Endothelial cell of umbilical vein (primary cell): ENCODE measurements around the gene LRR1. TPM values are rescaled to one million over a fixed set of nuclear protein-coding genes. Genes with fewer than 3 reads are reported as not detected.

ENCODE experiments used
- BruUV-seq: library from RNA; stranded (reverse); fragments of 400-500 nt; replicated peaks from 2 replicates; lab custom pipeline; 2021; lab: Mats Ljungman, UMichigan
- CTCF ChIA-PET: fragments of 300-600, 350-600 bp; sonication (Branson Sonifier 250); formaldehyde crosslinking; loops from one replicate; lab custom pipeline; 2021; ENCODE audit warnings: antibody characterized with exemption, inconsistent platforms; lab: Charles Lee
- POLR2A ChIA-PET: fragments of 300-600, 350-600 bp; sonication (Branson Sonifier 250); formaldehyde crosslinking; loops from one replicate; lab custom pipeline; 2021; ENCODE audit warnings: antibody characterized with exemption, inconsistent platforms; lab: Charles Lee
- DNase-seq: peaks from one replicate; pipeline ENCODE4 v3.0.0-alpha.2; 2011; ENCODE audit warnings: low read depth, low spot score
- FAIRE-seq: peaks from 2 replicates; lab custom pipeline; 2011; peaks lifted over from hg19 to GRCh38; lab: Jason Lieb, UNC
- H2AFZ ChIP-seq: 2 replicates; pipeline ENCODE4 v1.6.0; 2012; ENCODE audit warnings: low read depth, low read length, control low read depth, inconsistent platforms
- H3K27ac ChIP-seq: 2 replicates; pipeline ENCODE4 v1.5.1; 2011; ENCODE audit warnings: low read depth, mild to moderate bottlenecking, control low read depth, low read length, moderate library complexity; ENCODE audit not compliant: insufficient read depth
- H3K27me3 ChIP-seq, 2 experiments: 2 replicates each; pipeline versions ENCODE4 v1.6.0 to v1.6.1; 2011; ENCODE audit warnings: low read length in 2 of 2, mixed read lengths in 1 of 2; ENCODE audit not compliant: control insufficient read depth in 2 of 2, insufficient read depth in 2 of 2
- H3K36me3 ChIP-seq, 2 experiments: 2 replicates in 1 of 2; 3 replicates in 1 of 2; pipeline ENCODE4 v1.5.1; 2011; ENCODE audit warnings: low read length in 2 of 2, mild to moderate bottlenecking in 1 of 2, moderate library complexity in 1 of 2; ENCODE audit not compliant: control insufficient read depth in 2 of 2, insufficient read depth in 2 of 2; ENCODE audit errors: extremely low read depth in 1 of 2
- H3K4me1 ChIP-seq: 3 replicates; pipeline ENCODE4 v1.5.1; 2011; ENCODE audit warnings: mild to moderate bottlenecking, low read length; ENCODE audit not compliant: control insufficient read depth, insufficient read depth; ENCODE audit errors: extremely low read depth
- H3K4me2 ChIP-seq: 2 replicates; pipeline ENCODE4 v1.6.1; 2011; ENCODE audit warnings: low read length, control low read depth, mixed read lengths; ENCODE audit not compliant: insufficient read depth
- H3K4me3 ChIP-seq, 3 experiments: fragments of 200-600 bp in 1 of 3; sonication (generic), shearing (Covaris generic) in 1 of 3; replicated peaks in 1 of 3; 2 replicates each; pipeline ENCODE4 v1.5.1; 2011 to 2016; ENCODE audit warnings: control low read depth in 3 of 3, low read length in 3 of 3, mild to moderate bottlenecking in 2 of 3, inconsistent platforms in 1 of 3, low read depth in 1 of 3, moderate library complexity in 1 of 3; ENCODE audit not compliant: insufficient read depth in 1 of 3
- H3K79me2 ChIP-seq: 2 replicates; pipeline ENCODE4 v1.6.0; 2012; ENCODE audit warnings: low read length, inconsistent platforms; ENCODE audit not compliant: control insufficient read depth, insufficient read depth
- H3K9ac ChIP-seq: replicated peaks from 2 replicates; pipeline ENCODE3; 2011; ENCODE audit warnings: low read length, control low read depth; ENCODE audit not compliant: insufficient read depth; ENCODE audit errors: extremely low read depth
- H3K9me1 ChIP-seq: replicated peaks from 3 replicates; pipeline ENCODE4 v1.6.0; 2011; ENCODE audit warnings: mild to moderate bottlenecking, low read length; ENCODE audit not compliant: control insufficient read depth, insufficient read depth; ENCODE audit errors: extremely low read depth
- H3K9me3 ChIP-seq: replicated peaks from 2 replicates; pipeline ENCODE4 v1.5.1; 2012; ENCODE audit warnings: low read length, inconsistent platforms; ENCODE audit not compliant: control insufficient read depth, insufficient read depth
- H4K20me1 ChIP-seq: replicated peaks from 2 replicates; pipeline ENCODE3; 2011; ENCODE audit warnings: mild to moderate bottlenecking, low read length; ENCODE audit not compliant: control insufficient read depth, insufficient read depth; ENCODE audit errors: extremely low read depth
- EZH2 ChIP-seq: IDR thresholded peaks from 2 replicates; pipeline ENCODE4 v1.6.1; 2012; ENCODE audit warnings: borderline replicate concordance, low read depth, mild to moderate bottlenecking, moderate library complexity, low read length, inconsistent platforms; ENCODE audit not compliant: severe bottlenecking
- FOS ChIP-seq: IDR thresholded peaks from 2 replicates; pipeline ENCODE4 v1.6.1; 2011; ENCODE audit warnings: mild to moderate bottlenecking, low read length, moderate library complexity, borderline replicate concordance; ENCODE audit not compliant: insufficient read depth
- GATA2 ChIP-seq: IDR thresholded peaks from 2 replicates; pipeline ENCODE4 v1.7.0; 2011; ENCODE audit warnings: low read depth, mild to moderate bottlenecking, moderate library complexity, mixed read lengths, low read length; ENCODE audit not compliant: insufficient read length, insufficient read depth
- JUN ChIP-seq: IDR thresholded peaks from 2 replicates; pipeline ENCODE4 v1.6.1; 2011; ENCODE audit warnings: borderline replicate concordance, low read depth; ENCODE audit not compliant: insufficient read length, insufficient read depth
- MYC ChIP-seq: IDR thresholded peaks from one replicate; pipeline ENCODE4 v1.6.1; 2011; ENCODE audit warnings: mild to moderate bottlenecking, low read depth, low read length
- POLR2A ChIP-seq: IDR thresholded peaks from 2 replicates; pipeline ENCODE4 v1.6.1; 2012; ENCODE audit warnings: low read depth, mild to moderate bottlenecking, control low read depth, low read length
- POLR2AphosphoS5 ChIP-seq: IDR thresholded peaks from 2 replicates; pipeline ENCODE4 v1.6.1; 2012; ENCODE audit warnings: low read depth, mild to moderate bottlenecking, control low read depth, low read length, moderate library complexity; ENCODE audit not compliant: insufficient read depth
- dilution Hi-C: fragments of 300-500 bp; cut with MboI; formaldehyde crosslinking; loops from one replicate; pipeline ENCODE4 v1.15.0; 2019; ENCODE audit warnings: low sequenced_read_pairs; ENCODE audit not compliant: extremely low pct_ligation_motif_present
- intact Hi-C: fragments of 100-400 bp; cut with micrococcal nuclease; formaldehyde crosslinking; loops from one replicate; pipeline ENCODE4 v1.10.0; 2022
- polyA plus RNA-seq, 4 experiments: library from polyadenylated mRNA; depleted of rRNA in 3 of 4; stranded (reverse) in 3 of 4; unstranded in 1 of 4; fragments of >200 nt; gene quantifications; 2 replicates each; pipeline versions ENCODE4 v1.2.1 to v1.2.3, GENCODE V29; 2011 to 2012; ENCODE audit warnings: missing spikeins in 1 of 4
- total RNA-seq: library from RNA; stranded (reverse); gene quantifications from 2 replicates; pipeline ENCODE4 v1.2.3, GENCODE V29; 2021
- TF ChIP-seq, protein P1 (sequence below), 2 donors: IDR thresholded peaks; 1 replicate in 1 of 2; 2 replicates in 1 of 2; pipeline ENCODE4 v1.5.1; 2011; ENCODE audit warnings: low read length in 2 of 2, mild to moderate bottlenecking in 2 of 2, moderate library complexity in 2 of 2, control low read depth in 1 of 2, inconsistent platforms in 1 of 2, low read depth in 1 of 2; ENCODE audit not compliant: insufficient read depth in 1 of 2; ENCODE audit errors: extremely low read depth in 1 of 2
- TF ChIP-seq, protein P2 (sequence below): IDR thresholded peaks from 2 replicates; pipeline ENCODE4 v1.6.1; 2011; ENCODE audit not compliant: insufficient read depth, insufficient read length

Gene LRR1
- total and polyA plus RNA-seq, 2 donors (not counting 3 experiments of a cell fraction or from before 2014, with no cell fraction given): 17.7 to 30.9 TPM

DNA sequence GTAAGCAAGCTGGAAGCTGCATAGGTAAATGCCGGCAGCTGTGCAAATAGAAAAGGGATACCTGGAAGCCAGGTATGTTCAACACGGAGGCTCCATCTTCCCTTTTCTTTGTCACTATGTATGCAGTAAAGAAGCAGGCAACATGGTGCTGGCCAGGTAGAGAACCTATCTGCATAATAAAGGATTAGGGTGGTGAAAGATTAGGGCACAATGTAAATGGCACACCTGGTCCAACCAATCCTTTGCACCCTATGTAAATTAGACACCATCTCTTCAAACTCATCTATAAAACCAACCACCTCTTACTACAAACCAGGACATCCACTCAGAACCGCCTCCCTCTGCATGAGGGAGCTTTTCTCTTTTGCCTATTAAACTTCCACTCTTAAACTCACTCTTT, 44.8 kb upstream of the LRR1 start:
- no peak overlapping the region for H3K4me3 ChIP-seq

More for the DNA sequence above, 44.8 kb upstream of the LRR1 start:
- DNase-seq (no peak), FAIRE-seq (no peak)
- Histone ChIP-seq H2AFZ (no peak overlapping the region), H3K27me3 (peaks cover 0 to 2% of the 10 kb centered on the region in 2 experiments), H3K36me3 (no peaks in the 10 kb centered on the region), H3K27ac (no peak overlapping the region), H3K4me1 (no peaks in the 10 kb centered on the region), H3K9me3 (no peaks in the 10 kb centered on the region), H3K79me2 (no peaks in the 10 kb centered on the region), H3K4me2 (no peak overlapping the region), H3K9me1 (no peaks in the 10 kb centered on the region), H4K20me1 (no peaks in the 10 kb centered on the region), H3K9ac (no peak overlapping the region)
- POLR2A ChIA-PET: no interaction called here
- dilution Hi-C loops (no loop called here), intact Hi-C loops (no loop called here)
- TF ChIP-seq MYC (no peak), POLR2AphosphoS5 (no peak), JUN (no peak), FOS (no peak), EZH2 (no peak), POLR2A (no peak), GATA2 (no peak)
- TF ChIP-seq, protein P1, sequence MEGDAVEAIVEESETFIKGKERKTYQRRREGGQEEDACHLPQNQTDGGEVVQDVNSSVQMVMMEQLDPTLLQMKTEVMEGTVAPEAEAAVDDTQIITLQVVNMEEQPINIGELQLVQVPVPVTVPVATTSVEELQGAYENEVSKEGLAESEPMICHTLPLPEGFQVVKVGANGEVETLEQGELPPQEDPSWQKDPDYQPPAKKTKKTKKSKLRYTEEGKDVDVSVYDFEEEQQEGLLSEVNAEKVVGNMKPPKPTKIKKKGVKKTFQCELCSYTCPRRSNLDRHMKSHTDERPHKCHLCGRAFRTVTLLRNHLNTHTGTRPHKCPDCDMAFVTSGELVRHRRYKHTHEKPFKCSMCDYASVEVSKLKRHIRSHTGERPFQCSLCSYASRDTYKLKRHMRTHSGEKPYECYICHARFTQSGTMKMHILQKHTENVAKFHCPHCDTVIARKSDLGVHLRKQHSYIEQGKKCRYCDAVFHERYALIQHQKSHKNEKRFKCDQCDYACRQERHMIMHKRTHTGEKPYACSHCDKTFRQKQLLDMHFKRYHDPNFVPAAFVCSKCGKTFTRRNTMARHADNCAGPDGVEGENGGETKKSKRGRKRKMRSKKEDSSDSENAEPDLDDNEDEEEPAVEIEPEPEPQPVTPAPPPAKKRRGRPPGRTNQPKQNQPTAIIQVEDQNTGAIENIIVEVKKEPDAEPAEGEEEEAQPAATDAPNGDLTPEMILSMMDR (IDR thresholded peaks at IDR 0.05; ENCODE audit: extremely low read depth in 1 of 2, insufficient read depth in 1 of 2, low read depth in 1 of 2, low read length in 2 of 2): no peak
- TF ChIP-seq, protein P2, sequence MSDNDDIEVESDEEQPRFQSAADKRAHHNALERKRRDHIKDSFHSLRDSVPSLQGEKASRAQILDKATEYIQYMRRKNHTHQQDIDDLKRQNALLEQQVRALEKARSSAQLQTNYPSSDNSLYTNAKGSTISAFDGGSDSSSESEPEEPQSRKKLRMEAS: no peak
- CTCF ChIA-PET: interaction anchor here (6.1 kb wide), 1 partner anchor 92 kb away, joined by 119 read pairs; no protein-coding TSS in a partner anchor
- no TSS peak for BruUV-seq
